A549 treated with CpdA at 1 μM for 4 hours (cell line): ENCODE results near the gene PLXDC1. TPM values are rescaled to one million over a fixed set of nuclear protein-coding genes. Genes with fewer than 3 reads are reported as not detected.

Source experiments
- total RNA-seq: library from RNA; stranded (reverse); fragments of 200-300 nt; extraction: Qiagen RNA extraction; gene quantifications from 5 replicates; pipeline ENCODE4 v1.2.3, GENCODE V29; 2022; ENCODE audit warnings: low read depth

PLXDC1 gene
- 0.13 to 0.20 TPM (median 0.15 TPM) in 5 replicates for total RNA-seq

GRCh38 chr17:39151150-39151942, at the start of gene PLXDC1:
TSS of gene PLXDC1 (minus strand) at chr17:39151637. CDS start at chr17:39151437, 200 bp downstream.

GRCh38 chr17:39200070-39200879, 48.8 kb upstream of the PLXDC1 start, which contains the start of gene RPL19:
TSS of gene RPL19 (plus strand) at chr17:39200283. CDS start at chr17:39200345, 62 bp downstream.

GRCh38 chr17:39197380-39198185, 46.1 kb upstream of the PLXDC1 start, which contains the start of gene CACNB1:
TSS of gene CACNB1 (minus strand) at chr17:39197669. CDS start at chr17:39197495, 174 bp downstream.

GRCh38 chr17:39165841-39166349, 14.5 kb upstream of the PLXDC1 start, which contains the start of gene ARL5C:
TSS of gene ARL5C (minus strand) at chr17:39166161. CDS start at chr17:39165760, 401 bp downstream.

Other genes starting within 250 kb of the PLXDC1 start
- not detected in 5 replicates for gene FBXO47, start 184.2 kb downstream of the PLXDC1 start, total RNA-seq
- gene ARL5C, start 14.5 kb upstream of the PLXDC1 start, total RNA-seq = not detected in 5 replicates
- 4.9 to 6.3 TPM (median 5.2 TPM) in 5 replicates for gene CACNB1, start 46.0 kb upstream of the PLXDC1 start, total RNA-seq
- gene RPL19, start 48.6 kb upstream of the PLXDC1 start, total RNA-seq = 3,811 to 4,308 TPM (median 4,036 TPM) in 5 replicates
- 0.13 to 0.17 TPM (median 0.14 TPM) in 5 replicates for gene STAC2, start 74.3 kb upstream of the PLXDC1 start, total RNA-seq
- 7.5 to 9.4 TPM (median 8.7 TPM) in 5 replicates for gene FBXL20, start 250.0 kb upstream of the PLXDC1 start, total RNA-seq